B cell (primary cell): ENCODE data around the gene PRODH2. TPM values are rescaled to one million over a fixed set of nuclear protein-coding genes. Genes with fewer than 3 reads are reported as not detected.

Experiments used
- ATAC-seq: fragments of 200-7000 bp; cut with Tn5 transposase; one replicate; pipeline ENCODE4 v1.10.0; 2021; ENCODE audit warnings: low read depth, mild to moderate bottlenecking, moderate number of reproducible peaks, moderate library complexity
- CTCF ChIA-PET: fragments of 350-600 bp; sonication (Branson Sonifier 250); formaldehyde crosslinking; loops from one replicate; lab custom pipeline; 2021; ENCODE audit warnings: antibody characterized with exemption, inconsistent platforms; lab: Charles Lee
- POLR2A ChIA-PET: fragments of 350-600 bp; sonication (Branson Sonifier 250); formaldehyde crosslinking; loops from one replicate; lab custom pipeline; 2021; ENCODE audit warnings: antibody characterized with exemption; lab: Charles Lee
- DNase-seq: peaks from one replicate; pipeline ENCODE4 v3.0.0; 2013
- H2AFZ ChIP-seq: 2 replicates; pipeline ENCODE4 v1.6.1; 2012; ENCODE audit warnings: mild to moderate bottlenecking, low read depth, low read length; ENCODE audit not compliant: insufficient read depth, poor library complexity, severe bottlenecking
- H3K27ac ChIP-seq, 2 donors: 1 replicate in 1 of 2; 2 replicates in 1 of 2; pipeline ENCODE4 v1.5.1; 2012 to 2013; ENCODE audit warnings: low read length in 2 of 2, mild to moderate bottlenecking in 2 of 2, moderate library complexity in 1 of 2
- H3K27me3 ChIP-seq, 4 experiments: fragments of 200-600 bp in 1 of 4; sonication (generic) in 1 of 4; replicated peaks in 1 of 4; 1 replicate in 2 of 4; 2 replicates in 2 of 4; pipeline versions ENCODE4 v1.6.1 to v1.7.0; 2013 to 2016; ENCODE audit warnings: low read length in 3 of 4, mild to moderate bottlenecking in 2 of 4, mixed read lengths in 1 of 4, moderate library complexity in 1 of 4; ENCODE audit not compliant: insufficient read depth in 4 of 4, control insufficient read depth in 3 of 4; ENCODE audit errors: control extremely low read depth in 1 of 4
- H3K36me3 ChIP-seq, 2 experiments: replicated peaks in 1 of 2; 1 replicate in 1 of 2; 2 replicates in 1 of 2; pipeline versions ENCODE4 v1.6.1 to v1.7.1; 2013; ENCODE audit warnings: low read length in 1 of 2; ENCODE audit not compliant: insufficient read depth in 2 of 2, control insufficient read depth in 1 of 2; ENCODE audit errors: control extremely low read depth in 1 of 2, extremely low read depth in 1 of 2
- H3K4me1 ChIP-seq, 2 donors: fragments of 200-600 bp in 1 of 2; sonication (generic) in 1 of 2; 1 replicate in 1 of 2; 2 replicates in 1 of 2; pipeline versions ENCODE4 v1.5.1 to v1.6.1; 2013 to 2017; ENCODE audit warnings: low read length in 2 of 2; ENCODE audit not compliant: control insufficient read depth in 2 of 2, insufficient read depth in 2 of 2
- H3K4me2 ChIP-seq: replicated peaks from 2 replicates; pipeline ENCODE3; 2012; ENCODE audit warnings: mild to moderate bottlenecking, low read depth, low read length; ENCODE audit not compliant: poor library complexity, severe bottlenecking
- H3K4me3 ChIP-seq, 5 experiments: fragments of 200-600 bp in 1 of 5; sonication (generic) in 1 of 5; 1 replicate in 3 of 5; 2 replicates in 2 of 5; pipeline versions ENCODE4 v1.5.1 to v1.7.0; 2011 to 2016; ENCODE audit warnings: low read length in 4 of 5, mild to moderate bottlenecking in 4 of 5, low read depth in 2 of 5, control low read depth in 1 of 5, moderate library complexity in 1 of 5; ENCODE audit not compliant: insufficient read depth in 1 of 5; ENCODE audit errors: control extremely low read depth in 1 of 5, extremely low read depth in 1 of 5
- H3K79me2 ChIP-seq: fragments of 200-600 bp; sonication (generic); one replicate; pipeline ENCODE4 v1.6.0; 2016; ENCODE audit warnings: low read length; ENCODE audit not compliant: control insufficient read depth, insufficient read depth
- H3K9ac ChIP-seq: fragments of 200-600 bp; sonication (generic); 2 replicates; pipeline ENCODE4 v1.6.1; 2017; ENCODE audit warnings: mild to moderate bottlenecking, low read length, moderate library complexity
- H3K9me3 ChIP-seq, 3 donors: one replicate each; pipeline versions ENCODE4 v1.6.1 to v1.7.1; 2013; ENCODE audit warnings: low read length in 2 of 3; ENCODE audit not compliant: control insufficient read depth in 2 of 3, insufficient read depth in 1 of 3; ENCODE audit errors: control extremely low read depth in 1 of 3
- H4K20me1 ChIP-seq: 2 replicates; pipeline ENCODE4 v1.6.0; 2012; ENCODE audit warnings: mild to moderate bottlenecking, low read length; ENCODE audit not compliant: insufficient read depth, control insufficient read depth, poor library complexity, severe bottlenecking
- H3K27ac Mint-ChIP-seq: one replicate; pipeline ENCODE4 v1.8.0; 2021; ENCODE audit warnings: mixed read lengths
- H3K27me3 Mint-ChIP-seq: one replicate; pipeline ENCODE4 v1.8.0; 2021; ENCODE audit warnings: mixed read lengths
- H3K4me1 Mint-ChIP-seq: one replicate; pipeline ENCODE4 v1.8.0; 2021; ENCODE audit warnings: mixed read lengths
- H3K4me3 Mint-ChIP-seq: one replicate; pipeline ENCODE4 v1.8.0; 2021; ENCODE audit warnings: mixed read lengths
- H3K9me3 Mint-ChIP-seq: one replicate; pipeline ENCODE4 v1.8.0; 2022; ENCODE audit warnings: mixed read lengths; ENCODE audit not compliant: insufficient read depth
- EZH2 ChIP-seq: IDR thresholded peaks from 2 replicates; pipeline ENCODE4 v1.6.1; 2012; ENCODE audit warnings: borderline replicate concordance, low read depth, mild to moderate bottlenecking, moderate library complexity, low read length; ENCODE audit not compliant: insufficient read depth, poor library complexity, severe bottlenecking
- WGBS: methylation state at CpG from one replicate; pipeline ENCODE4 v1.1.5; 2013; ENCODE audit warnings: missing lambda C conversion rate; ENCODE audit not compliant: insufficient coverage; 5-methylcytosine and 5-hydroxymethylcytosine counted together
- intact Hi-C: fragments of 100-400 bp; cut with micrococcal nuclease; formaldehyde crosslinking; loops from one replicate; pipeline ENCODE4 v1.10.0; 2022
- polyA plus RNA-seq: library from polyadenylated mRNA; depleted of rRNA; stranded (reverse); fragments of >200 nt; gene quantifications from 2 replicates; pipeline ENCODE4 v1.2.3, GENCODE V29; 2012
- total RNA-seq, 2 donors: library from RNA; stranded (reverse); fragments of 120-200 nt in 1 of 2; gene quantifications; 1 replicate in 1 of 2; 2 replicates in 1 of 2; pipeline versions ENCODE4 v1.2.3 to v1.2.4, GENCODE V29; 2013 to 2022
- TF ChIP-seq, protein P1 (sequence below): fragments of 200-600 bp; IDR thresholded peaks from one replicate; pipeline ENCODE4 v1.8.0; 2022; ENCODE audit warnings: antibody characterized with exemption, mild to moderate bottlenecking

Gene PRODH2
- total and polyA plus RNA-seq, 2 donors (not counting 1 experiment from before 2014, with no cell fraction given) = not detected

DNA sequence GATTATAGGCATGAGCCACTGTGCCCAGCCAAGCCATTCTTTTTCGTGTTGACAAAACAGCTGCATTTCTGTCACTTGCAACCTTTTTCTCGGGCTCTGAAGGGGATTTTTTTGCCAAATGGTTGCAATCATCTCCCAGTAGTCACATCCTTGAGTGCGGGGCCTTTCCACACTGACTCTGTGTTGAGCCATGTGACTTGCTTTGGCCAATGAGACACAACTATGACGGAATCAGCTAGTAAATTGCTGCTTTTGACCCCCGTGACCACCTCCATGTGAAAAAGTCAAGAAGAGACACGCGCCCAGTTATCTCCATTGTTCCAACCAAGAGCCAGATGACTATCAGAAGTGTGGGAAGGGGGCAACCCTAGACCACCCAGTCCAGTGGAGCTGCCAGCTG, 21.3 kb upstream of the PRODH2 start:
- ChIA-PET POLR2A (no interaction called here), CTCF (no interaction called here)
- ATAC-seq (no peak), DNase-seq (no peak)
- 71% methylated on average over 7 of the region's 7 CpGs for WGBS
- no peaks in the 10 kb centered on the region for H3K36me3 ChIP-seq
- Mint-ChIP-seq H3K27ac (no peak overlapping the region), H3K9me3 (no peaks in the 10 kb centered on the region), H3K4me1 (no peaks in the 10 kb centered on the region), H3K4me3 (no peak overlapping the region), H3K27me3 (peaks cover 30% of the 10 kb centered on the region)
- peaks cover 0 to 12% (median 0%) of the 10 kb centered on the region in 4 experiments for H3K27me3 ChIP-seq
- peaks cover 0 to 17% (median 2%) of the 10 kb centered on the region in 3 donors for H3K9me3 ChIP-seq
- no peak overlapping the region for H3K4me3 ChIP-seq
- TF ChIP-seq EZH2 = no peak
- TF ChIP-seq, protein P1, sequence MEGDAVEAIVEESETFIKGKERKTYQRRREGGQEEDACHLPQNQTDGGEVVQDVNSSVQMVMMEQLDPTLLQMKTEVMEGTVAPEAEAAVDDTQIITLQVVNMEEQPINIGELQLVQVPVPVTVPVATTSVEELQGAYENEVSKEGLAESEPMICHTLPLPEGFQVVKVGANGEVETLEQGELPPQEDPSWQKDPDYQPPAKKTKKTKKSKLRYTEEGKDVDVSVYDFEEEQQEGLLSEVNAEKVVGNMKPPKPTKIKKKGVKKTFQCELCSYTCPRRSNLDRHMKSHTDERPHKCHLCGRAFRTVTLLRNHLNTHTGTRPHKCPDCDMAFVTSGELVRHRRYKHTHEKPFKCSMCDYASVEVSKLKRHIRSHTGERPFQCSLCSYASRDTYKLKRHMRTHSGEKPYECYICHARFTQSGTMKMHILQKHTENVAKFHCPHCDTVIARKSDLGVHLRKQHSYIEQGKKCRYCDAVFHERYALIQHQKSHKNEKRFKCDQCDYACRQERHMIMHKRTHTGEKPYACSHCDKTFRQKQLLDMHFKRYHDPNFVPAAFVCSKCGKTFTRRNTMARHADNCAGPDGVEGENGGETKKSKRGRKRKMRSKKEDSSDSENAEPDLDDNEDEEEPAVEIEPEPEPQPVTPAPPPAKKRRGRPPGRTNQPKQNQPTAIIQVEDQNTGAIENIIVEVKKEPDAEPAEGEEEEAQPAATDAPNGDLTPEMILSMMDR = no peak
- no peaks in the 10 kb centered on the region for H4K20me1 ChIP-seq
- H3K4me1 ChIP-seq = no peaks in the 10 kb centered on the region
- no peak overlapping the region for H3K4me2 ChIP-seq
- no peaks in the 10 kb centered on the region for H3K79me2 ChIP-seq
- no peak overlapping the region for H3K27ac ChIP-seq
- H2AFZ ChIP-seq = no peak overlapping the region
- no peak overlapping the region for H3K9ac ChIP-seq
- intact Hi-C loops = no loop called here

DNA sequence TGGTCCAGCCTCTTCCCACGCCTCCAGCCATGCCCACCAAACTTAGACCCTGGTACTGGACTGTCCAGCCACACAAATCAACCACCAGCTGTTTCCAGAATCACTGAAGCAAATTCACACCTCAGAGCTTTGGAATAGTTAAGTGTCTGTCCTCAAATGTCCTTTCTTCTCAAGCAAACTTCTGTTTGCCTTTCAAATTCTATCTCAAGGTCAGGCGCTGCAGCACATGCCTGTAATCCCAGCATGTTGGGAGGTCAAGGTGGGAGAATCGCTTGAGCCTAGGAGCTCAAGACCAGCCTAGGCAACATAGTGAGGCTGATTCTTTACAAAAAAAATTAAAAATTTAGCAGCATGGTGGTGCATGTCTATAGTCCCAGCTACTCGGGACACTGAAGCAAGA, 19.4 kb upstream of the PRODH2 start:
- Histone ChIP-seq H3K27ac (no peak overlapping the region), H3K4me2 (no peak overlapping the region), H4K20me1 (no peaks in the 10 kb centered on the region), H2AFZ (no peak overlapping the region), H3K79me2 (no peaks in the 10 kb centered on the region), H3K9me3 (peaks cover 0 to 7% (median 0%) of the 10 kb centered on the region in 3 donors), H3K4me3 (no peak overlapping the region), H3K9ac (no peak overlapping the region), H3K27me3 (peaks cover 0 to 13% (median 0%) of the 10 kb centered on the region in 4 experiments), H3K4me1 (no peaks in the 10 kb centered on the region), H3K36me3 (no peaks in the 10 kb centered on the region)
- WGBS = 86% methylated on average over 4 of the region's 4 CpGs
- ChIA-PET POLR2A (interaction anchor here (0.5 kb wide), 1 partner anchor 89 kb away, joined by 3 read pairs; no protein-coding TSS in a partner anchor), CTCF (no interaction called here)
- DNase-seq (no peak), ATAC-seq (no peak)
- Mint-ChIP-seq H3K27ac (no peak overlapping the region), H3K27me3 (peaks cover 32% of the 10 kb centered on the region), H3K9me3 (no peaks in the 10 kb centered on the region), H3K4me1 (no peaks in the 10 kb centered on the region), H3K4me3 (no peak overlapping the region)
- intact Hi-C loops = no loop called here
- TF ChIP-seq EZH2 = no peak
- TF ChIP-seq, protein P1 = no peak
